PC-3 (cell line): Measurements from ENCODE around the gene SLC35E4. TPM values are rescaled to one million over a fixed set of nuclear protein-coding genes. Genes with fewer than 3 reads are reported as not detected.

Experiments used
- ATAC-seq: fragments of 200-7000 bp; cut with Tn5 transposase; 2 replicates; pipeline ENCODE4 v1.9.1; 2020; ENCODE audit warnings: mild to moderate bottlenecking, moderate library complexity
- BruUV-seq: library from RNA; stranded (reverse); fragments of 400-500 nt; replicated peaks from 2 replicates; lab custom pipeline; 2021; lab: Mats Ljungman, UMichigan
- CTCF ChIA-PET: fragments of 300-600 bp; sonication (Branson Sonifier 250); formaldehyde crosslinking; loops from one replicate; lab custom pipeline; 2022; ENCODE audit warnings: antibody characterized with exemption; lab: Charles Lee
- POLR2A ChIA-PET: fragments of 300-600 bp; sonication (Branson Sonifier 250); formaldehyde crosslinking; loops from one replicate; lab custom pipeline; 2022; ENCODE audit warnings: antibody characterized with exemption; ENCODE audit not compliant: unreplicated experiment; lab: Charles Lee
- DNase-seq: peaks from one replicate; pipeline ENCODE4 v3.0.0-alpha.2; 2015
- H2AFZ ChIP-seq: fragments of 300-600 bp; sonication (generic); 2 replicates; pipeline ENCODE4 v1.6.0; 2016; ENCODE audit warnings: antibody characterized with exemption, low read length
- H3F3A ChIP-seq: fragments of 300-600 bp; sonication (generic); one replicate; pipeline ENCODE4 v1.6.0; 2017; ENCODE audit warnings: antibody characterized with exemption, low read length, control low read depth, mild to moderate bottlenecking; ENCODE audit not compliant: unreplicated experiment
- H3K27ac ChIP-seq: fragments of 300-600 bp; sonication (generic); 2 replicates; pipeline ENCODE4 v1.5.1; 2016; ENCODE audit warnings: mild to moderate bottlenecking, low read length
- H3K27me3 ChIP-seq: fragments of 300-600 bp; sonication (generic); 2 replicates; pipeline ENCODE4 v1.6.1; 2016; ENCODE audit warnings: low read length, mixed read lengths
- H3K36me3 ChIP-seq: fragments of 300-600 bp; sonication (generic); 2 replicates; pipeline ENCODE4 v1.6.1; 2016; ENCODE audit warnings: low read depth, mixed run types, low read length, mixed read lengths
- H3K4me1 ChIP-seq: fragments of 300-600 bp; sonication (generic); 2 replicates; pipeline ENCODE4 v1.5.1; 2016; ENCODE audit warnings: low read length; ENCODE audit not compliant: insufficient read depth
- H3K4me2 ChIP-seq: fragments of 300-600 bp; sonication (generic); 2 replicates; pipeline ENCODE4 v1.6.0; 2016; ENCODE audit warnings: low read length
- H3K4me3 ChIP-seq: fragments of 300-600 bp; sonication (generic); 2 replicates; pipeline ENCODE4 v1.5.1; 2016; ENCODE audit warnings: mild to moderate bottlenecking, low read length, mixed read lengths
- H3K79me2 ChIP-seq: fragments of 300-600 bp; sonication (generic); 2 replicates; pipeline ENCODE4 v1.6.1; 2017; ENCODE audit warnings: low read length, mixed read lengths
- H3K9ac ChIP-seq: fragments of 300-600 bp; sonication (generic); 2 replicates; pipeline ENCODE4 v1.6.0; 2016; ENCODE audit warnings: mild to moderate bottlenecking, low read length
- H3K9me2 ChIP-seq: fragments of 300-600 bp; sonication (generic); replicated peaks from 2 replicates; pipeline ENCODE4 v1.6.1; 2016; ENCODE audit warnings: mixed run types, low read length, mixed read lengths
- H3K9me3 ChIP-seq: fragments of 300-600 bp; sonication (generic); 2 replicates; pipeline ENCODE4 v1.6.1; 2016; ENCODE audit warnings: low read length, mixed read lengths
- H4K20me1 ChIP-seq: fragments of 300-600 bp; sonication (generic); 2 replicates; pipeline ENCODE4 v1.6.1; 2016; ENCODE audit warnings: low read length, mixed read lengths
- CTCF ChIP-seq: fragments of 300-600 bp; sonication (generic); conservative IDR thresholded peaks from 2 replicates; pipeline ENCODE4 v1.5.1; 2017; ENCODE audit warnings: antibody characterized with exemption, low read depth, mild to moderate bottlenecking, low read length
- EZH2 ChIP-seq: fragments of 300-600 bp; sonication (generic); IDR thresholded peaks from one replicate; pipeline ENCODE4 v1.6.1; 2017; ENCODE audit warnings: antibody characterized with exemption, mild to moderate bottlenecking, low read length; ENCODE audit not compliant: unreplicated experiment
- EZH2phosphoT487 ChIP-seq: fragments of 300-600 bp; sonication (generic); IDR thresholded peaks from 2 replicates; pipeline ENCODE4 v1.6.1; 2018; ENCODE audit warnings: mild to moderate bottlenecking, antibody characterized with exemption, low read length, borderline replicate concordance
- intact Hi-C: fragments of 100-400 bp; cut with micrococcal nuclease; formaldehyde crosslinking; loops from 2 replicates; pipeline ENCODE4 v1.9.0; 2023
- total RNA-seq: library from RNA; depleted of rRNA; stranded (reverse); fragments of >200 nt; gene quantifications from 2 replicates; pipeline ENCODE4 v1.2.3, GENCODE V29; 2014

The SLC35E4 gene
- total RNA-seq, 1 experiment from 2014 or later, result 16.8 TPM

GRCh38 chr22:30634471-30635233, 929 bp upstream of the SLC35E4 start:
- H3K79me2 ChIP-seq, result peaks cover 25% of the 10 kb centered on the region
- ATAC-seq (peak; percentile 62), DNase-seq (peak; percentile 87)
- no peaks in the 10 kb centered on the region for H3K36me3 ChIP-seq
- no peaks in the 10 kb centered on the region for H3K27me3 ChIP-seq
- TF ChIP-seq EZH2 (no peak), EZH2phosphoT487 (no peak), CTCF (peak; percentile 89)
- no peaks in the 10 kb centered on the region for H4K20me1 ChIP-seq
- peak overlapping the region; percentile 89 for H2AFZ ChIP-seq
- H3K9ac ChIP-seq, result peak overlapping the region; percentile 48
- peak overlapping the region; percentile 68 for H3K27ac ChIP-seq
- peak overlapping the region; percentile 65 for H3K4me3 ChIP-seq
- CTCF ChIA-PET, result interaction anchor here (0.6 to 2.7 kb wide), 5 partner anchors 15 to 195 kb away, joined by 3 to 28 read pairs (median 5); no protein-coding TSS in a partner anchor
- H3K9me3 ChIP-seq, result no peaks in the 10 kb centered on the region
- TSS peak; percentile 42 for BruUV-seq
- peaks cover 23% of the 10 kb centered on the region for H3K4me1 ChIP-seq
- POLR2A ChIA-PET, result interaction anchor here (0.6 to 0.7 kb wide), 2 partner anchors 14 to 526 kb away, joined by 6 to 17 read pairs; no protein-coding TSS in a partner anchor
- H3F3A ChIP-seq, result no peaks in the 10 kb centered on the region
- H3K4me2 ChIP-seq, result peak overlapping the region; percentile 90
- intact Hi-C loops, result loop anchor here (1.0 to 2.0 kb wide), 3 partner anchors 60 to 286 kb away; partner anchors contain the start of gene OSBP2
- H3K9me2 ChIP-seq, result no peaks in the 10 kb centered on the region

GRCh38 chr22:30636226-30637077, 871 bp downstream of the SLC35E4 start:
- intact Hi-C loops, result no loop called here
- Histone ChIP-seq H3K36me3 (no peaks in the 10 kb centered on the region), H3K4me3 (peak overlapping the region; percentile 96), H2AFZ (peak overlapping the region; percentile 83), H3K27ac (peak overlapping the region; percentile 32; the same call in 1 of the 2 replicates), H3F3A (no peaks in the 10 kb centered on the region), H3K9me3 (no peaks in the 10 kb centered on the region), H3K4me1 (peaks cover 23% of the 10 kb centered on the region), H3K79me2 (peaks cover 34% of the 10 kb centered on the region), H4K20me1 (no peaks in the 10 kb centered on the region), H3K27me3 (no peaks in the 10 kb centered on the region), H3K9me2 (no peaks in the 10 kb centered on the region), H3K9ac (peak overlapping the region; percentile 83), H3K4me2 (peak overlapping the region; percentile 100)
- ChIA-PET POLR2A (no interaction called here), CTCF (interaction anchor here (0.6 to 2.7 kb wide), 3 partner anchors 10 to 128 kb away, joined by 3 to 28 read pairs (median 6); no protein-coding TSS in a partner anchor)
- ATAC-seq (peak; percentile 9), DNase-seq (peak; percentile 6)
- TF ChIP-seq EZH2phosphoT487 (no peak), CTCF (no peak), EZH2 (no peak)
- BruUV-seq, result TSS peak; percentile 47
